ENCODE results near the gene PCED1A. TPM values are rescaled to one million over a fixed set of nuclear protein-coding genes. Genes with fewer than 3 reads are reported as not detected.
"Not testable (repeated sequence)": the region's sequence is repeated elsewhere in the genome, so short reads cannot be mapped to it uniquely, and the experiment has no call there.

PCED1A gene
- total RNA-seq, 2 experiments from 2014 or later: 6.9 to 9.8 TPM

DNA sequence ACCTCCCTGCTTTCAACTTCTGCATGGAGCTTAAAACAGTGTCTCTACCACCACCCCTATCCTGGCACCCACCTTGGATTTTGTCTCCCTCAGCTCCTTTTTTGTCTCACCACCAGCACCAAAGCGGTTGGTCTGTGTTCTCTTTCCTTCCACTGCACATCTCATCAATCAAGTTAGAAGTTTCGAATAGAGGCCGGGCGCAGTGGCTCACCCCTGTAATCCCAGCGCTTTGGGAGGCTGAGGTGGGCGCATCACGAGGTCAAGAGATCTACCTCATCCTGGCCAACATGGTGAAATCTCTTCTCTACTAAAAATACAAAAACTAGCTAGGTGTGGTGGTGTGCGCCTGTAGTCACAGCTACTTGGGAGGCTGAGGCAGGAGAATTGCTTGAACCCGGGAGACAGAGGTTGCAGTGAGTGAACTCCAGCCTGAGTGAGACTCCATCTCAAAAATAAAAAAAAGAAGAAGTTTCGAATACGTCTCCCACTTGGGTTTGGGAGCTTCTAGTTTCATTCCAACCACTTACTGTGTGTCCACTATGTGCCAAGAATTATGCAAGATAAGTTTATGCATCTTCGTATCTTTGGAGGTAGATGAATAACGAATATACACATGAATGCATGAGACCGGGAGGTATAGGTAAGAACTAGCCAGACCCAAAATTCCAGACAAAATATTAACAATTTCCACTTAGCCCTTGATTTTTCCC lies 5.9 kb downstream of the PCED1A start:
- Histone ChIP-seq H3K36me3 (ENCODE audit: insufficient read depth, low read length) (no peaks in the 10 kb centered on the region), H3K79me2 (ENCODE audit: insufficient read depth, low read depth, low read length) (no peaks in the 10 kb centered on the region), H3K4me1 (ENCODE audit: insufficient read depth, low read length, poor library complexity, severe bottlenecking) (no peaks in the 10 kb centered on the region), H3K4me3 (ENCODE audit: low read depth, low read length, poor library complexity, severe bottlenecking) (no peak overlapping the region), H3K27ac (ENCODE audit: low read depth, low read length, poor library complexity, severe bottlenecking) (no peak overlapping the region), H3K9me2 (ENCODE audit: insufficient read depth, low read length) (no peaks in the 10 kb centered on the region), H3K4me2 (ENCODE audit: low read length) (no peak overlapping the region), H4K20me1 (ENCODE audit: insufficient read depth, low read length) (no peaks in the 10 kb centered on the region), H2AFZ (ENCODE audit: low read length) (no peak overlapping the region), H3K9me3 (ENCODE audit: low read length) (no peaks in the 10 kb centered on the region)
- intact Hi-C loops (cut with micrococcal nuclease; ENCODE audit: unreplicated experiment): no loop called here
- no peak for TF ChIP-seq EZH2phosphoT487 (IDR thresholded peaks at IDR 0.05; ENCODE audit: borderline replicate concordance, low read depth, low read length)
- TF ChIP-seq, protein P1, sequence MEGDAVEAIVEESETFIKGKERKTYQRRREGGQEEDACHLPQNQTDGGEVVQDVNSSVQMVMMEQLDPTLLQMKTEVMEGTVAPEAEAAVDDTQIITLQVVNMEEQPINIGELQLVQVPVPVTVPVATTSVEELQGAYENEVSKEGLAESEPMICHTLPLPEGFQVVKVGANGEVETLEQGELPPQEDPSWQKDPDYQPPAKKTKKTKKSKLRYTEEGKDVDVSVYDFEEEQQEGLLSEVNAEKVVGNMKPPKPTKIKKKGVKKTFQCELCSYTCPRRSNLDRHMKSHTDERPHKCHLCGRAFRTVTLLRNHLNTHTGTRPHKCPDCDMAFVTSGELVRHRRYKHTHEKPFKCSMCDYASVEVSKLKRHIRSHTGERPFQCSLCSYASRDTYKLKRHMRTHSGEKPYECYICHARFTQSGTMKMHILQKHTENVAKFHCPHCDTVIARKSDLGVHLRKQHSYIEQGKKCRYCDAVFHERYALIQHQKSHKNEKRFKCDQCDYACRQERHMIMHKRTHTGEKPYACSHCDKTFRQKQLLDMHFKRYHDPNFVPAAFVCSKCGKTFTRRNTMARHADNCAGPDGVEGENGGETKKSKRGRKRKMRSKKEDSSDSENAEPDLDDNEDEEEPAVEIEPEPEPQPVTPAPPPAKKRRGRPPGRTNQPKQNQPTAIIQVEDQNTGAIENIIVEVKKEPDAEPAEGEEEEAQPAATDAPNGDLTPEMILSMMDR (conservative IDR thresholded peaks at IDR 0.05; ENCODE audit: low read length): no peak
- BruUV-seq (replicated peaks): no TSS peak
- CTCF ChIA-PET (ENCODE audit: unreplicated experiment): no interaction called here
- no peak for DNase-seq (ENCODE audit: low spot score)
- POLR2A ChIA-PET: no interaction called here

DNA sequence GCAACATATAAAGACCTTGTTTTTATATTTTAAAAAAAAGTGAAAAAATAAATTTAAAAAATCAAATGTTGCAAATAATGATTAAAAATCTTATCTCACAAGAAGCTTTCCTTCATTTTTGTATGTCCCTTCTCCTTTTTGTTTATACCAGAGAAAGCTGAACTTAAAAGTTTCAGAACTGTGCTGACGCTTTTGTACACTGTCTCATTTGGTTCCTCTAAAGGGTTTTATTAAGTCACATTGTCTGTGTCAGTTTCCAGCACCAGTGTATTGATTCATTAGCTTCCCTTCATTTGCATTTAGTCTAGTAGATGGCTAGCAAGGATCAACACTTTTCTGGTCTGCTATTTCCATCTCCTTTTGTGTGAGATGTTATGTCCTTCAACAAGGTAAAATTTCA lies 6.7 kb downstream of the PCED1A start:
- intact Hi-C loops (cut with micrococcal nuclease; ENCODE audit: unreplicated experiment): no loop called here
- H4K20me1 ChIP-seq (ENCODE audit: insufficient read depth, low read length): no peaks in the 10 kb centered on the region
- DNase-seq (ENCODE audit: low spot score): no peak
- no peaks in the 10 kb centered on the region for H3K79me2 ChIP-seq (ENCODE audit: insufficient read depth, low read depth, low read length)
- ChIA-PET POLR2A (no interaction called here), CTCF (ENCODE audit: unreplicated experiment) (no interaction called here)
- no peaks in the 10 kb centered on the region for H3K9me2 ChIP-seq (ENCODE audit: insufficient read depth, low read length)
- no TSS peak for BruUV-seq (replicated peaks)
- no peaks in the 10 kb centered on the region for H3K36me3 ChIP-seq (ENCODE audit: insufficient read depth, low read length)
- H2AFZ ChIP-seq (ENCODE audit: low read length): no peak overlapping the region
- no peak overlapping the region for H3K4me2 ChIP-seq (ENCODE audit: low read length)
- no peaks in the 10 kb centered on the region for H3K9me3 ChIP-seq (ENCODE audit: low read length)
- H3K27ac ChIP-seq (ENCODE audit: low read depth, low read length, poor library complexity, severe bottlenecking): no peak overlapping the region
- no peak for TF ChIP-seq EZH2phosphoT487 (IDR thresholded peaks at IDR 0.05; ENCODE audit: borderline replicate concordance, low read depth, low read length)
- TF ChIP-seq, protein P1 (conservative IDR thresholded peaks at IDR 0.05; ENCODE audit: low read length): no peak
- no peak overlapping the region for H3K4me3 ChIP-seq (ENCODE audit: low read depth, low read length, poor library complexity, severe bottlenecking)
- no peaks in the 10 kb centered on the region for H3K4me1 ChIP-seq (ENCODE audit: insufficient read depth, low read length, poor library complexity, severe bottlenecking)

DNA sequence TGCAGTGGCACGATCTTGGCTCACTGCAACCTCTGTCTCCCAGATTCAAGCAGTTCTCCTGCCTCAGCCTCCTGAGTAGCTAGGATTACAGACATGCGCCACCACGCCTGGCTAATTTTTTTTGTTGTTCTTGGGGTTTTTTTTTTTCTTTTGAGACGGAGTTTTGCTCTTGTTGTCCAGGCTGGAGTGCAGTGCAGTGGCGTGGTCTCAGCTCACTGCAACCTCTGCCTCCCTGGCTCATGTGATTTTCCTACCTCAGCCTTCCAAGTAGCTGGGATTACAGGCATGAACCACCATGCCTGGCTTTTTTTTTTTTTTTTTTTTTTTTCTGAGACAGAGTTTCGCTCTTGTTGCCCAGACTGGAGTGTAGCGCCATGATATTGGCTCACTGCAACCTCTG lies 9.2 kb downstream of the PCED1A start:
- H4K20me1 ChIP-seq (ENCODE audit: insufficient read depth, low read length); H3K4me2 ChIP-seq (ENCODE audit: low read length); H3K79me2 ChIP-seq (ENCODE audit: insufficient read depth, low read depth, low read length); intact Hi-C loops (cut with micrococcal nuclease; ENCODE audit: unreplicated experiment); H3K4me3 ChIP-seq (ENCODE audit: low read depth, low read length, poor library complexity, severe bottlenecking); BruUV-seq (replicated peaks); H3K4me1 ChIP-seq (ENCODE audit: insufficient read depth, low read length, poor library complexity, severe bottlenecking); H3K27ac ChIP-seq (ENCODE audit: low read depth, low read length, poor library complexity, severe bottlenecking); H3K9me3 ChIP-seq (ENCODE audit: low read length); DNase-seq (ENCODE audit: low spot score); H2AFZ ChIP-seq (ENCODE audit: low read length); H3K9me2 ChIP-seq (ENCODE audit: insufficient read depth, low read length); H3K36me3 ChIP-seq (ENCODE audit: insufficient read depth, low read length); CTCF ChIA-PET (ENCODE audit: unreplicated experiment): not testable (repeated sequence)
- POLR2A ChIA-PET: interaction anchor here (0.7 kb wide), 1 partner anchor 89 kb away, joined by 8 read pairs; no protein-coding TSS in a partner anchor
